K562 (cell line): ENCODE data around the gene PLAGL1.

Experiments
- DPF2 ChIP-seq: fragments of 450-650 bp; IDR thresholded peaks from 2 replicates; pipeline ENCODE4 v1.6.1; 2016
- POLR2A ChIP-seq: fragments of 450-650 bp; conservative IDR thresholded peaks from 2 replicates; pipeline ENCODE4 v1.6.1; 2016
- POLR2H ChIP-seq: IDR thresholded peaks from 2 replicates; pipeline ENCODE4 v1.6.1; 2016; ENCODE audit warnings: missing genetic modification characterization, low read depth, mild to moderate bottlenecking, control low read depth, missing compliant biosample characterization, moderate library complexity
- TAF1 ChIP-seq: IDR thresholded peaks from 2 replicates; pipeline ENCODE4 v1.6.1; 2011; ENCODE audit warnings: mild to moderate bottlenecking, low read length, moderate library complexity; ENCODE audit not compliant: insufficient read depth, control insufficient read depth, severe bottlenecking; ENCODE audit errors: extremely low read depth
- YY1 ChIP-seq, 3 experiments: IDR thresholded peaks; 2 replicates each; pipeline ENCODE4 v1.6.1; 2011; ENCODE audit warnings: low read length in 2 of 3, mild to moderate bottlenecking in 2 of 3, moderate library complexity in 2 of 3, borderline replicate concordance in 1 of 3, control low read depth in 1 of 3, low read depth in 1 of 3; ENCODE audit not compliant: insufficient read depth in 3 of 3, insufficient replicate concordance in 2 of 3, control insufficient read depth in 1 of 3, insufficient read length in 1 of 3; ENCODE audit errors: extremely low read depth in 1 of 3
- ZFP30 ChIP-seq: fragments of 250-450 bp; sonication (Bioruptor Pico); IDR thresholded peaks from 2 replicates; pipeline ENCODE4 v1.8.0; 2022; ENCODE audit warnings: moderate library complexity, mild to moderate bottlenecking, inconsistent platforms, borderline replicate concordance
- ZNF57 ChIP-seq: fragments of 450-650 bp; formaldehyde crosslinking; IDR thresholded peaks from 2 replicates; pipeline ENCODE4 v1.4.0; 2020; ENCODE audit warnings: mild to moderate bottlenecking, moderate library complexity

GRCh38 chr6:144033816-144034735, 26.0 kb upstream of the PLAGL1 start:
- TF ChIP-seq TAF1 = no peak
- no peak for TF ChIP-seq ZNF57 (CRISPR knock-in tag)
- no peak for TF ChIP-seq DPF2
- no peak for TF ChIP-seq YY1 (IDR thresholded peaks at IDR 0.05; ENCODE audit: borderline replicate concordance in 1 of 3, control insufficient read depth in 1 of 3, extremely low read depth in 1 of 3, insufficient read depth in 3 of 3, insufficient read length in 1 of 3, insufficient replicate concordance in 2 of 3, low read depth in 1 of 3, low read length in 2 of 3)
- TF ChIP-seq POLR2A = no peak
- TF ChIP-seq POLR2H (tag) = no peak
- no peak for TF ChIP-seq ZFP30 (CRISPR knock-in tag)
